WTC11 (cell line): Measurements from ENCODE around the gene UBXN2A. TPM values are rescaled to one million over a fixed set of nuclear protein-coding genes. Genes with fewer than 3 reads are reported as not detected.

Experiments used
- ATAC-seq: fragments of 200-7000 bp; cut with Tn5 transposase; 2 replicates; pipeline ENCODE4 v1.10.0; 2021; ENCODE audit warnings: mild to moderate bottlenecking, moderate library complexity
- CTCF ChIA-PET: fragments of 300-600 bp; sonication (Branson Sonifier 250); formaldehyde crosslinking; loops from one replicate; lab custom pipeline; 2021; ENCODE audit warnings: antibody characterized with exemption; lab: Charles Lee
- POLR2A ChIA-PET: fragments of 350-600 bp; sonication (Branson Sonifier 250); formaldehyde crosslinking; loops from one replicate; lab custom pipeline; 2021; ENCODE audit warnings: antibody characterized with exemption; lab: Charles Lee
- DNase-seq: peaks from one replicate; pipeline ENCODE4 v3.0.0; 2021; ENCODE audit warnings: low spot score
- H3K27ac Mint-ChIP-seq: 2 replicates; pipeline ENCODE4 v1.8.0; 2021; ENCODE audit warnings: mixed read lengths
- H3K27me3 Mint-ChIP-seq: 2 replicates; pipeline ENCODE4 v1.8.0; 2021; ENCODE audit warnings: low read depth, mild to moderate bottlenecking, moderate library complexity, mixed read lengths
- H3K36me3 Mint-ChIP-seq: 2 replicates; pipeline ENCODE4 v1.8.0; 2021; ENCODE audit warnings: mixed read lengths
- H3K4me1 Mint-ChIP-seq: 2 replicates; pipeline ENCODE4 v1.8.0; 2022; ENCODE audit warnings: mixed read lengths
- H3K4me3 Mint-ChIP-seq: 2 replicates; pipeline ENCODE4 v1.8.0; 2021; ENCODE audit warnings: mild to moderate bottlenecking, moderate library complexity, mixed read lengths
- H3K9me3 Mint-ChIP-seq: 2 replicates; pipeline ENCODE4 v1.8.0; 2021; ENCODE audit warnings: mixed read lengths
- GTF2I ChIP-seq: fragments of 250-450 bp; sonication (Bioruptor Pico); conservative IDR thresholded peaks from 2 replicates; pipeline ENCODE4 v1.4.0; 2021; ENCODE audit warnings: mild to moderate bottlenecking
- JAZF1 ChIP-seq: fragments of 250-450 bp; sonication (Bioruptor Pico); IDR thresholded peaks from 2 replicates; pipeline ENCODE4 v1.9.0; 2021; ENCODE audit warnings: moderate library complexity, mild to moderate bottlenecking, inconsistent platforms
- MXD4 ChIP-seq: fragments of 250-450 bp; sonication (Bioruptor Pico); IDR thresholded peaks from 2 replicates; pipeline ENCODE4 v1.8.0; 2021; ENCODE audit warnings: mild to moderate bottlenecking, moderate library complexity, borderline replicate concordance
- NFE2L1 ChIP-seq: sonication (generic); formaldehyde crosslinking; IDR thresholded peaks from 2 replicates; pipeline ENCODE4 v1.8.1; 2023; ENCODE audit warnings: missing genetic modification reagents
- NFYB ChIP-seq: sonication (generic); formaldehyde crosslinking; conservative IDR thresholded peaks from 2 replicates; pipeline ENCODE4 v1.8.0; 2022; ENCODE audit warnings: low read depth, missing genetic modification reagents
- OVOL2 ChIP-seq: fragments of 250-450 bp; sonication (Bioruptor Pico); IDR thresholded peaks from 2 replicates; pipeline ENCODE4 v1.9.0; 2021; ENCODE audit warnings: mild to moderate bottlenecking, borderline replicate concordance
- SMAD3 ChIP-seq: sonication (generic); formaldehyde crosslinking; IDR thresholded peaks from 2 replicates; pipeline ENCODE4 v1.8.0; 2022; ENCODE audit warnings: missing genetic modification reagents, mild to moderate bottlenecking, borderline replicate concordance
- TEAD1 ChIP-seq: sonication (generic); formaldehyde crosslinking; IDR thresholded peaks from 2 replicates; pipeline ENCODE4 v1.8.0; 2022; ENCODE audit warnings: mild to moderate bottlenecking, missing genetic modification reagents
- ZNF219 ChIP-seq: sonication (generic); formaldehyde crosslinking; IDR thresholded peaks from 2 replicates; pipeline ENCODE4 v1.8.0; 2023; ENCODE audit warnings: missing genetic modification reagents, mild to moderate bottlenecking, borderline replicate concordance
- ZNF232 ChIP-seq: sonication (generic); formaldehyde crosslinking; IDR thresholded peaks from 2 replicates; pipeline ENCODE4 v1.8.0; 2022; ENCODE audit warnings: mild to moderate bottlenecking, missing genetic modification reagents
- ZNF396 ChIP-seq: fragments of 250-450 bp; sonication (Bioruptor Pico); IDR thresholded peaks from 2 replicates; pipeline ENCODE4 v1.8.0; 2021; ENCODE audit warnings: mild to moderate bottlenecking, moderate library complexity, borderline replicate concordance
- total RNA-seq: library from RNA; stranded (reverse); gene quantifications from 3 replicates; pipeline ENCODE4 v1.2.3, GENCODE V29; 2021
- TF ChIP-seq, protein P1 (sequence below): sonication (generic); formaldehyde crosslinking; IDR thresholded peaks from 2 replicates; pipeline ENCODE4 v1.8.0; 2023; ENCODE audit warnings: missing genetic modification reagents
- TF ChIP-seq, protein P2 (sequence below): sonication (generic); formaldehyde crosslinking; IDR thresholded peaks from 2 replicates; pipeline ENCODE4 v1.8.1; 2022; ENCODE audit warnings: low read depth, missing genetic modification reagents, borderline replicate concordance
- TF ChIP-seq, protein P3 (sequence below): fragments of 250-450 bp; sonication (Bioruptor Pico); IDR thresholded peaks from 2 replicates; pipeline ENCODE4 v1.9.0; 2021; ENCODE audit warnings: mild to moderate bottlenecking, borderline replicate concordance
- TF ChIP-seq, protein P4 (sequence below): sonication (generic); formaldehyde crosslinking; IDR thresholded peaks from 2 replicates; pipeline ENCODE4 v1.8.1; 2023; ENCODE audit warnings: mild to moderate bottlenecking, missing genetic modification reagents
- TF ChIP-seq, protein P5 (sequence below): sonication (generic); formaldehyde crosslinking; IDR thresholded peaks from 2 replicates; pipeline ENCODE4 v1.8.1; 2023; ENCODE audit warnings: mild to moderate bottlenecking, missing genetic modification reagents, moderate library complexity

Gene UBXN2A
- total RNA-seq, 1 experiment from 2014 or later, result 16.8 TPM

DNA sequence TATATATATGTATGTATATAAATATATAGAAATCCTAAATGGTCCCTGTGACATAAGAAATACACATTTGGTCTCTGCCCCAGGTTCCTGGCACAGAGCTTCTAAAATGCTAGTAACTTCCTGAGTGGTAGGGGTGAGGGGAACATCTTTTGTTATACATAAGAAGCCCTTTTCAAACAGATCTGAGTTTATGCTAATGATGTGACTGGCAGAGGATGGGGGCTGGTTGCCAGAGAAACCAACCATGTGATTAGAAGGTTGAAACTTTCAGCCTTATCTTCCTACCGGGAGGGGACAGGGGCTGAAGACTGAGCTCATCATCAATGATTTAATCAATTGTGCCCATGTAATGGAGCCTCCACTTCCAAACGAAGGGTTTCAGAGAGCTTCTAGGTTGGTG, 86.0 kb downstream of the UBXN2A start:
- CTCF ChIA-PET, result interaction anchor here (1.0 to 4.2 kb wide), 10 partner anchors 10 to 752 kb away, joined by 3 to 19 read pairs (median 7); partner anchors contain the start of genes ATAD2B, SF3B6, TP53I3 and WDCP
- peak overlapping the region; percentile 96 for H3K27ac Mint-ChIP-seq
- ATAC-seq, result peak; percentile 59

DNA sequence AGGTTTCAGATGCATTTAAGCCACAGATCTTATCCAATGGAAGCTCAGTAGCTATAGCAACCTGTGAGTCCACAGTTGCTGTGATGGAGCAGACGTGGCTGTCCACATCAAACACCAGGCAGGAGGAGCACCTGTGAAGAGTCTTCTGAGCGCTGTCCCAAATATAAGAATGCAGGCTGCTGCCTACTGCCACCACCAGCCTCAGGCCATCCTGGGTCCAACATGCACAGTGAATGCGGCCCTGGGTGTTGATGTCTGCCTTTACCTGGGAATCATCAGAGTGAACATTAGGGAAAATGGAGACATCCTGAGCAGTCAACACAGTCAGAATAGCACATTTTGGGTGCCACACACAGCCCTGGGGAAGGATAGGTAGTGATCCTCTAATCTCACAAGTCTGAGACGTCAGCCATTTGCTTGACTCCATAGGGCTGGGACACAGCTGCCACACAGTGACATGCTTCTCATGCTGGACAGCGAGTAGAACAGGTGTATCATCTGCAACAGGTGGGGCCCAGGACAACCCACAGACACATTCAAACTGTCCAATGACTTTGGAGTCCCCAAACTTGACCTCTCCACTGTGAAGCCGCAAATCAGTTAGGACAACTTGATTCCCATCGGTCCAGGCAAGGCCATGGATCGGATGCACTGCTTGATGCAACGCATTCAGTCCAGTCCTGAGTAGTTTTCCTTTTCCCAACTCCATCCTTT, 98.7 kb downstream of the UBXN2A start:
- no peak overlapping the region for H3K27ac Mint-ChIP-seq
- TF ChIP-seq TEAD1 (CRISPR knock-in tag), result no peak
- TF ChIP-seq, protein P1, sequence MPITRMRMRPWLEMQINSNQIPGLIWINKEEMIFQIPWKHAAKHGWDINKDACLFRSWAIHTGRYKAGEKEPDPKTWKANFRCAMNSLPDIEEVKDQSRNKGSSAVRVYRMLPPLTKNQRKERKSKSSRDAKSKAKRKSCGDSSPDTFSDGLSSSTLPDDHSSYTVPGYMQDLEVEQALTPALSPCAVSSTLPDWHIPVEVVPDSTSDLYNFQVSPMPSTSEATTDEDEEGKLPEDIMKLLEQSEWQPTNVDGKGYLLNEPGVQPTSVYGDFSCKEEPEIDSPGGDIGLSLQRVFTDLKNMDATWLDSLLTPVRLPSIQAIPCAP, result no peak
- TF ChIP-seq GTF2I, result no peak
- no peak for TF ChIP-seq NFYB
- TF ChIP-seq, protein P2, sequence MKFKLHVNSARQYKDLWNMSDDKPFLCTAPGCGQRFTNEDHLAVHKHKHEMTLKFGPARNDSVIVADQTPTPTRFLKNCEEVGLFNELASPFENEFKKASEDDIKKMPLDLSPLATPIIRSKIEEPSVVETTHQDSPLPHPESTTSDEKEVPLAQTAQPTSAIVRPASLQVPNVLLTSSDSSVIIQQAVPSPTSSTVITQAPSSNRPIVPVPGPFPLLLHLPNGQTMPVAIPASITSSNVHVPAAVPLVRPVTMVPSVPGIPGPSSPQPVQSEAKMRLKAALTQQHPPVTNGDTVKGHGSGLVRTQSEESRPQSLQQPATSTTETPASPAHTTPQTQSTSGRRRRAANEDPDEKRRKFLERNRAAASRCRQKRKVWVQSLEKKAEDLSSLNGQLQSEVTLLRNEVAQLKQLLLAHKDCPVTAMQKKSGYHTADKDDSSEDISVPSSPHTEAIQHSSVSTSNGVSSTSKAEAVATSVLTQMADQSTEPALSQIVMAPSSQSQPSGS (CRISPR knock-in tag), result no peak
- TF ChIP-seq, protein P3, sequence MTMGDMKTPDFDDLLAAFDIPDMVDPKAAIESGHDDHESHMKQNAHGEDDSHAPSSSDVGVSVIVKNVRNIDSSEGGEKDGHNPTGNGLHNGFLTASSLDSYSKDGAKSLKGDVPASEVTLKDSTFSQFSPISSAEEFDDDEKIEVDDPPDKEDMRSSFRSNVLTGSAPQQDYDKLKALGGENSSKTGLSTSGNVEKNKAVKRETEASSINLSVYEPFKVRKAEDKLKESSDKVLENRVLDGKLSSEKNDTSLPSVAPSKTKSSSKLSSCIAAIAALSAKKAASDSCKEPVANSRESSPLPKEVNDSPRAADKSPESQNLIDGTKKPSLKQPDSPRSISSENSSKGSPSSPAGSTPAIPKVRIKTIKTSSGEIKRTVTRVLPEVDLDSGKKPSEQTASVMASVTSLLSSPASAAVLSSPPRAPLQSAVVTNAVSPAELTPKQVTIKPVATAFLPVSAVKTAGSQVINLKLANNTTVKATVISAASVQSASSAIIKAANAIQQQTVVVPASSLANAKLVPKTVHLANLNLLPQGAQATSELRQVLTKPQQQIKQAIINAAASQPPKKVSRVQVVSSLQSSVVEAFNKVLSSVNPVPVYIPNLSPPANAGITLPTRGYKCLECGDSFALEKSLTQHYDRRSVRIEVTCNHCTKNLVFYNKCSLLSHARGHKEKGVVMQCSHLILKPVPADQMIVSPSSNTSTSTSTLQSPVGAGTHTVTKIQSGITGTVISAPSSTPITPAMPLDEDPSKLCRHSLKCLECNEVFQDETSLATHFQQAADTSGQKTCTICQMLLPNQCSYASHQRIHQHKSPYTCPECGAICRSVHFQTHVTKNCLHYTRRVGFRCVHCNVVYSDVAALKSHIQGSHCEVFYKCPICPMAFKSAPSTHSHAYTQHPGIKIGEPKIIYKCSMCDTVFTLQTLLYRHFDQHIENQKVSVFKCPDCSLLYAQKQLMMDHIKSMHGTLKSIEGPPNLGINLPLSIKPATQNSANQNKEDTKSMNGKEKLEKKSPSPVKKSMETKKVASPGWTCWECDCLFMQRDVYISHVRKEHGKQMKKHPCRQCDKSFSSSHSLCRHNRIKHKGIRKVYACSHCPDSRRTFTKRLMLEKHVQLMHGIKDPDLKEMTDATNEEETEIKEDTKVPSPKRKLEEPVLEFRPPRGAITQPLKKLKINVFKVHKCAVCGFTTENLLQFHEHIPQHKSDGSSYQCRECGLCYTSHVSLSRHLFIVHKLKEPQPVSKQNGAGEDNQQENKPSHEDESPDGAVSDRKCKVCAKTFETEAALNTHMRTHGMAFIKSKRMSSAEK (CRISPR knock-in tag), result no peak
- TF ChIP-seq ZNF219 (CRISPR knock-in tag), result no peak
- no peak for TF ChIP-seq JAZF1 (CRISPR knock-in tag)
- TF ChIP-seq, protein P4, sequence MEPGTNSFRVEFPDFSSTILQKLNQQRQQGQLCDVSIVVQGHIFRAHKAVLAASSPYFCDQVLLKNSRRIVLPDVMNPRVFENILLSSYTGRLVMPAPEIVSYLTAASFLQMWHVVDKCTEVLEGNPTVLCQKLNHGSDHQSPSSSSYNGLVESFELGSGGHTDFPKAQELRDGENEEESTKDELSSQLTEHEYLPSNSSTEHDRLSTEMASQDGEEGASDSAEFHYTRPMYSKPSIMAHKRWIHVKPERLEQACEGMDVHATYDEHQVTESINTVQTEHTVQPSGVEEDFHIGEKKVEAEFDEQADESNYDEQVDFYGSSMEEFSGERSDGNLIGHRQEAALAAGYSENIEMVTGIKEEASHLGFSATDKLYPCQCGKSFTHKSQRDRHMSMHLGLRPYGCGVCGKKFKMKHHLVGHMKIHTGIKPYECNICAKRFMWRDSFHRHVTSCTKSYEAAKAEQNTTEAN, result no peak
- no peak for TF ChIP-seq ZNF396 (CRISPR knock-in tag)
- no peak for TF ChIP-seq ZNF232 (CRISPR knock-in tag)
- TF ChIP-seq OVOL2 (CRISPR knock-in tag), result no peak
- no peak for TF ChIP-seq MXD4 (CRISPR knock-in tag)
- peaks cover 31% of the 10 kb centered on the region for H3K36me3 Mint-ChIP-seq
- H3K4me1 Mint-ChIP-seq, result no peaks in the 10 kb centered on the region
- H3K4me3 Mint-ChIP-seq, result no peak overlapping the region
- no peaks in the 10 kb centered on the region for H3K9me3 Mint-ChIP-seq
- H3K27me3 Mint-ChIP-seq, result no peaks in the 10 kb centered on the region
- POLR2A ChIA-PET, result no interaction called here
- no peak for ATAC-seq
- DNase-seq, result no peak
- CTCF ChIA-PET, result no interaction called here

More for the DNA sequence above, 86.0 kb downstream of the UBXN2A start:
- TF ChIP-seq SMAD3 (no peak), NFE2L1 (CRISPR knock-in tag) (no peak)
- TF ChIP-seq, protein P5, sequence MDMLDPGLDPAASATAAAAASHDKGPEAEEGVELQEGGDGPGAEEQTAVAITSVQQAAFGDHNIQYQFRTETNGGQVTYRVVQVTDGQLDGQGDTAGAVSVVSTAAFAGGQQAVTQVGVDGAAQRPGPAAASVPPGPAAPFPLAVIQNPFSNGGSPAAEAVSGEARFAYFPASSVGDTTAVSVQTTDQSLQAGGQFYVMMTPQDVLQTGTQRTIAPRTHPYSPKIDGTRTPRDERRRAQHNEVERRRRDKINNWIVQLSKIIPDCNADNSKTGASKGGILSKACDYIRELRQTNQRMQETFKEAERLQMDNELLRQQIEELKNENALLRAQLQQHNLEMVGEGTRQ (CRISPR knock-in tag), result peak; percentile 55
- H3K4me3 Mint-ChIP-seq, result peak overlapping the region; percentile 47
- no peaks in the 10 kb centered on the region for H3K27me3 Mint-ChIP-seq
- H3K4me1 Mint-ChIP-seq, result peaks cover 54% of the 10 kb centered on the region
- H3K9me3 Mint-ChIP-seq, result no peaks in the 10 kb centered on the region
- POLR2A ChIA-PET, result interaction anchor here (1.0 to 1.7 kb wide), 4 partner anchors 21 to 99 kb away, joined by 3 to 8 read pairs (median 6); partner anchors contain the start of genes ATAD2B, FKBP1B and WDCP
- no peak for DNase-seq
- peaks cover 43% of the 10 kb centered on the region for H3K36me3 Mint-ChIP-seq
